HG03432 (cell line): ENCODE results near the gene IL1RAP.

Source experiments
- ATAC-seq: cut with Tn5 transposase; IDR thresholded peaks from one replicate; pipeline ENCODE4 v1.9.1; 2021; ENCODE audit warnings: mild to moderate bottlenecking, moderate library complexity; ENCODE audit not compliant: unreplicated experiment

IL1RAP gene

GRCh38 chr3:190701096-190701532 is 187.2 kb downstream of the IL1RAP start:
- ATAC-seq, result peak; percentile 46

DNA sequence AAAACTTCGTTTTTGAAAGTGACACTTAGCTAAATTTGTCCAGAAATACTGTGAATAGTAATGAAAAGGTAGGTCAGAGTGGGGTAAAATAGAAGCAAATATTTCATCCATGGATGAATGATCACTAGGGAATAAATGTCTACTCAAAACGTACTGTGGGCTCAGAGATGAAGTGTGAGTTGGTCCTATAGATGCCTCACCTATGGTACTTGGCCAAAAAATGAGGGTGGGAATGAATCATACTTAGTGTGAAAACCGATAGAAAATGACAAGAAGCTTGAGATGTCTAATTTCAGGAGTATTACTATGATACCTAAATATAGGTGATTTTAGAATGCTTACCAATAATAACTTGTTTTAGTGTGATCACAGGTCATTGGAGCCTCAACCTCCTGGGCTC is 192.7 kb downstream of the IL1RAP start:
- no peak for ATAC-seq
